HepG2 (cell line): ENCODE data around the gene FCHSD1. TPM values are rescaled to one million over a fixed set of nuclear protein-coding genes. Genes with fewer than 3 reads are reported as not detected.

ENCODE experiments used
- CBX5 ChIP-seq: sonication (generic); formaldehyde crosslinking; IDR thresholded peaks from 2 replicates; pipeline ENCODE4 v1.4.0; 2020; ENCODE audit warnings: missing genetic modification reagents, borderline replicate concordance
- EED ChIP-seq: sonication (generic); formaldehyde crosslinking; IDR thresholded peaks from 2 replicates; pipeline ENCODE4 v1.5.0; 2020; ENCODE audit warnings: mild to moderate bottlenecking, missing genetic modification reagents
- EP300 ChIP-seq, 3 experiments: sonication (generic) in 1 of 3; formaldehyde crosslinking in 1 of 3; IDR thresholded peaks; 2 replicates each; pipeline versions ENCODE4 v1.5.1 to v1.6.1; 2011 to 2020; ENCODE audit warnings: low read depth in 2 of 3, low read length in 2 of 3, borderline replicate concordance in 1 of 3, improper control_type of control experiment in 1 of 3, mild to moderate bottlenecking in 1 of 3, missing genetic modification reagents in 1 of 3, moderate library complexity in 1 of 3
- GPN1 ChIP-seq: sonication (generic); formaldehyde crosslinking; IDR thresholded peaks from 2 replicates; pipeline ENCODE4 v1.5.1; 2020; ENCODE audit warnings: missing genetic modification reagents, borderline replicate concordance
- HNF4A ChIP-seq: sonication (generic); formaldehyde crosslinking; IDR thresholded peaks from 2 replicates; pipeline ENCODE4 v1.4.0; 2020; ENCODE audit warnings: missing genetic modification reagents
- NFKB2 ChIP-seq: sonication (generic); formaldehyde crosslinking; IDR thresholded peaks from 2 replicates; pipeline ENCODE4 v1.4.0; 2020; ENCODE audit warnings: missing genetic modification reagents, borderline replicate concordance
- PLSCR1 ChIP-seq: sonication (generic); formaldehyde crosslinking; IDR thresholded peaks from 2 replicates; pipeline ENCODE4 v1.5.0; 2020; ENCODE audit warnings: missing genetic modification reagents, mild to moderate bottlenecking, borderline replicate concordance
- PPARG ChIP-seq: conservative IDR thresholded peaks from 2 replicates; pipeline ENCODE4 v1.6.1; 2016; ENCODE audit warnings: missing biosample characterization, missing genetic modification reagents
- TRIM24 ChIP-seq: sonication (generic); formaldehyde crosslinking; IDR thresholded peaks from 2 replicates; pipeline ENCODE4 v1.8.0; 2022; ENCODE audit warnings: mild to moderate bottlenecking, missing genetic modification reagents
- YY1 ChIP-seq: IDR thresholded peaks from 2 replicates; pipeline ENCODE4 v1.6.1; 2011; ENCODE audit warnings: low read length, low read depth, moderate library complexity, mild to moderate bottlenecking; ENCODE audit not compliant: insufficient read depth, insufficient replicate concordance
- ZNF121 ChIP-seq: sonication (generic); formaldehyde crosslinking; IDR thresholded peaks from 2 replicates; pipeline ENCODE4 v1.5.0; 2020; ENCODE audit warnings: mild to moderate bottlenecking, missing genetic modification reagents
- polyA plus RNA-seq, 8 experiments: library from polyadenylated mRNA; depleted of rRNA in 3 of 8; stranded (reverse) in 7 of 8; unstranded in 1 of 8; fragments of >200 nt; fragmentation: Illumina TruSeq in 4 of 8; extraction: Trizol in 4 of 8; gene quantifications; 2 replicates each; pipeline versions ENCODE4 v1.2.1 to v1.2.3, GENCODE V29; 2011 to 2016; ENCODE audit warnings: low read depth in 4 of 8, missing spikeins in 1 of 8, mixed read lengths in 1 of 8; ENCODE audit not compliant: insufficient read depth in 1 of 8
- total RNA-seq, 5 experiments: library from RNA; depleted of rRNA; stranded (reverse); fragments of >200 nt; fragmentation: Illumina TruSeq; extraction: Trizol; gene quantifications; 2 replicates each; pipeline ENCODE4 v1.2.3, GENCODE V29; 2016; ENCODE audit warnings: low read depth in 1 of 5
- TF ChIP-seq, protein P1 (sequence below): sonication (generic); formaldehyde crosslinking; IDR thresholded peaks from 2 replicates; pipeline ENCODE4 v1.4.0; 2020; ENCODE audit warnings: mild to moderate bottlenecking, missing genetic modification reagents
- TF ChIP-seq, protein P2 (sequence below): sonication (generic); formaldehyde crosslinking; IDR thresholded peaks from 2 replicates; pipeline ENCODE4 v1.4.0; 2020; ENCODE audit warnings: mild to moderate bottlenecking, missing genetic modification reagents
- TF ChIP-seq, protein P3 (sequence below): sonication (generic); formaldehyde crosslinking; IDR thresholded peaks from 2 replicates; pipeline ENCODE4 v1.5.0; 2020; ENCODE audit warnings: mild to moderate bottlenecking, missing genetic modification reagents
- TF ChIP-seq, protein P4 (sequence below): sonication (generic); formaldehyde crosslinking; IDR thresholded peaks from 2 replicates; pipeline ENCODE4 v1.4.0; 2020; ENCODE audit warnings: missing genetic modification reagents

The FCHSD1 gene
- total and polyA plus RNA-seq, 2 of the 13 experiments (the other 11 are each of a cell fraction or from before 2014, with no cell fraction given) = 5.5 to 15.4 TPM

- TF ChIP-seq PLSCR1 (CRISPR knock-in tag) (no peak), YY1 (peak; percentile 19), PPARG (CRISPR knock-in tag) (no peak), CBX5 (CRISPR knock-in tag) (no peak), ZNF121 (CRISPR knock-in tag) (no peak), TRIM24 (no peak), EP300 (IDR thresholded peaks at IDR 0.05; ENCODE audit: low read depth in 2 of 2, low read length in 2 of 2) (no peak), EP300 (CRISPR knock-in tag; IDR thresholded peaks at IDR 0.05; ENCODE audit: borderline replicate concordance) (no peak), EED (CRISPR knock-in tag) (no peak), NFKB2 (CRISPR knock-in tag) (peak; percentile 26; the same call in 1 of the 2 replicates), GPN1 (CRISPR knock-in tag) (no peak), HNF4A (no peak)
- TF ChIP-seq, protein P1, sequence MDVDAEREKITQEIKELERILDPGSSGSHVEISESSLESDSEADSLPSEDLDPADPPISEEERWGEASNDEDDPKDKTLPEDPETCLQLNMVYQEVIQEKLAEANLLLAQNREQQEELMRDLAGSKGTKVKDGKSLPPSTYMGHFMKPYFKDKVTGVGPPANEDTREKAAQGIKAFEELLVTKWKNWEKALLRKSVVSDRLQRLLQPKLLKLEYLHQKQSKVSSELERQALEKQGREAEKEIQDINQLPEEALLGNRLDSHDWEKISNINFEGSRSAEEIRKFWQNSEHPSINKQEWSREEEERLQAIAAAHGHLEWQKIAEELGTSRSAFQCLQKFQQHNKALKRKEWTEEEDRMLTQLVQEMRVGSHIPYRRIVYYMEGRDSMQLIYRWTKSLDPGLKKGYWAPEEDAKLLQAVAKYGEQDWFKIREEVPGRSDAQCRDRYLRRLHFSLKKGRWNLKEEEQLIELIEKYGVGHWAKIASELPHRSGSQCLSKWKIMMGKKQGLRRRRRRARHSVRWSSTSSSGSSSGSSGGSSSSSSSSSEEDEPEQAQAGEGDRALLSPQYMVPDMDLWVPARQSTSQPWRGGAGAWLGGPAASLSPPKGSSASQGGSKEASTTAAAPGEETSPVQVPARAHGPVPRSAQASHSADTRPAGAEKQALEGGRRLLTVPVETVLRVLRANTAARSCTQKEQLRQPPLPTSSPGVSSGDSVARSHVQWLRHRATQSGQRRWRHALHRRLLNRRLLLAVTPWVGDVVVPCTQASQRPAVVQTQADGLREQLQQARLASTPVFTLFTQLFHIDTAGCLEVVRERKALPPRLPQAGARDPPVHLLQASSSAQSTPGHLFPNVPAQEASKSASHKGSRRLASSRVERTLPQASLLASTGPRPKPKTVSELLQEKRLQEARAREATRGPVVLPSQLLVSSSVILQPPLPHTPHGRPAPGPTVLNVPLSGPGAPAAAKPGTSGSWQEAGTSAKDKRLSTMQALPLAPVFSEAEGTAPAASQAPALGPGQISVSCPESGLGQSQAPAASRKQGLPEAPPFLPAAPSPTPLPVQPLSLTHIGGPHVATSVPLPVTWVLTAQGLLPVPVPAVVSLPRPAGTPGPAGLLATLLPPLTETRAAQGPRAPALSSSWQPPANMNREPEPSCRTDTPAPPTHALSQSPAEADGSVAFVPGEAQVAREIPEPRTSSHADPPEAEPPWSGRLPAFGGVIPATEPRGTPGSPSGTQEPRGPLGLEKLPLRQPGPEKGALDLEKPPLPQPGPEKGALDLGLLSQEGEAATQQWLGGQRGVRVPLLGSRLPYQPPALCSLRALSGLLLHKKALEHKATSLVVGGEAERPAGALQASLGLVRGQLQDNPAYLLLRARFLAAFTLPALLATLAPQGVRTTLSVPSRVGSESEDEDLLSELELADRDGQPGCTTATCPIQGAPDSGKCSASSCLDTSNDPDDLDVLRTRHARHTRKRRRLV = no peak
- TF ChIP-seq, protein P2, sequence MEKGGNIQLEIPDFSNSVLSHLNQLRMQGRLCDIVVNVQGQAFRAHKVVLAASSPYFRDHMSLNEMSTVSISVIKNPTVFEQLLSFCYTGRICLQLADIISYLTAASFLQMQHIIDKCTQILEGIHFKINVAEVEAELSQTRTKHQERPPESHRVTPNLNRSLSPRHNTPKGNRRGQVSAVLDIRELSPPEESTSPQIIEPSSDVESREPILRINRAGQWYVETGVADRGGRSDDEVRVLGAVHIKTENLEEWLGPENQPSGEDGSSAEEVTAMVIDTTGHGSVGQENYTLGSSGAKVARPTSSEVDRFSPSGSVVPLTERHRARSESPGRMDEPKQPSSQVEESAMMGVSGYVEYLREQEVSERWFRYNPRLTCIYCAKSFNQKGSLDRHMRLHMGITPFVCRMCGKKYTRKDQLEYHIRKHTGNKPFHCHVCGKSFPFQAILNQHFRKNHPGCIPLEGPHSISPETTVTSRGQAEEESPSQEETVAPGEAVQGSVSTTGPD (CRISPR knock-in tag) = no peak
- TF ChIP-seq, protein P3, sequence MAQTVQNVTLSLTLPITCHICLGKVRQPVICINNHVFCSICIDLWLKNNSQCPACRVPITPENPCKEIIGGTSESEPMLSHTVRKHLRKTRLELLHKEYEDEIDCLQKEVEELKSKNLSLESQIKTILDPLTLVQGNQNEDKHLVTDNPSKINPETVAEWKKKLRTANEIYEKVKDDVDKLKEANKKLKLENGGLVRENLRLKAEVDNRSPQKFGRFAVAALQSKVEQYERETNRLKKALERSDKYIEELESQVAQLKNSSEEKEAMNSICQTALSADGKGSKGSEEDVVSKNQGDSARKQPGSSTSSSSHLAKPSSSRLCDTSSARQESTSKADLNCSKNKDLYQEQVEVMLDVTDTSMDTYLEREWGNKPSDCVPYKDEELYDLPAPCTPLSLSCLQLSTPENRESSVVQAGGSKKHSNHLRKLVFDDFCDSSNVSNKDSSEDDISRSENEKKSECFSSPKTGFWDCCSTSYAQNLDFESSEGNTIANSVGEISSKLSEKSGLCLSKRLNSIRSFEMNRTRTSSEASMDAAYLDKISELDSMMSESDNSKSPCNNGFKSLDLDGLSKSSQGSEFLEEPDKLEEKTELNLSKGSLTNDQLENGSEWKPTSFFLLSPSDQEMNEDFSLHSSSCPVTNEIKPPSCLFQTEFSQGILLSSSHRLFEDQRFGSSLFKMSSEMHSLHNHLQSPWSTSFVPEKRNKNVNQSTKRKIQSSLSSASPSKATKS (CRISPR knock-in tag) = no peak
- TF ChIP-seq, protein P4, sequence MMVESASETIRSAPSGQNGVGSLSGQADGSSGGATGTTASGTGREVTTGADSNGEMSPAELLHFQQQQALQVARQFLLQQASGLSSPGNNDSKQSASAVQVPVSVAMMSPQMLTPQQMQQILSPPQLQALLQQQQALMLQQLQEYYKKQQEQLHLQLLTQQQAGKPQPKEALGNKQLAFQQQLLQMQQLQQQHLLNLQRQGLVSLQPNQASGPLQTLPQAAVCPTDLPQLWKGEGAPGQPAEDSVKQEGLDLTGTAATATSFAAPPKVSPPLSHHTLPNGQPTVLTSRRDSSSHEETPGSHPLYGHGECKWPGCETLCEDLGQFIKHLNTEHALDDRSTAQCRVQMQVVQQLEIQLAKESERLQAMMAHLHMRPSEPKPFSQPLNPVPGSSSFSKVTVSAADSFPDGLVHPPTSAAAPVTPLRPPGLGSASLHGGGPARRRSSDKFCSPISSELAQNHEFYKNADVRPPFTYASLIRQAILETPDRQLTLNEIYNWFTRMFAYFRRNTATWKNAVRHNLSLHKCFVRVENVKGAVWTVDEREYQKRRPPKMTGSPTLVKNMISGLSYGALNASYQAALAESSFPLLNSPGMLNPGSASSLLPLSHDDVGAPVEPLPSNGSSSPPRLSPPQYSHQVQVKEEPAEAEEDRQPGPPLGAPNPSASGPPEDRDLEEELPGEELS (CRISPR knock-in tag) = no peak
Measured at GRCh38 chr5:141691867-141692532, 40.8 kb upstream of the FCHSD1 start (continued).
